Mucosa of descending colon (tissue), 3 donors: ENCODE measurements around the gene SLC25A25. TPM values are rescaled to one million over a fixed set of nuclear protein-coding genes. Genes with fewer than 3 reads are reported as not detected.

Source experiments
- ATAC-seq: fragments of 200-7000 bp; cut with Tn5 transposase; one replicate; pipeline ENCODE4 v1.9.1; 2020; ENCODE audit warnings: mild to moderate bottlenecking, moderate library complexity
- DNase-seq, 3 donors: peaks; one replicate each; pipeline ENCODE4 v3.0.0-alpha.2; 2020
- H3K36me3 ChIP-seq: fragments of 200-600 bp; one replicate; pipeline ENCODE4 v1.8.0; 2021; ENCODE audit warnings: low read depth, mild to moderate bottlenecking
- H3K4me1 ChIP-seq: fragments of 200-600 bp; one replicate; pipeline ENCODE4 v1.8.0; 2021; ENCODE audit warnings: low read depth, mild to moderate bottlenecking
- H3K4me3 ChIP-seq: fragments of 200-600 bp; one replicate; pipeline ENCODE4 v1.8.0; 2021; ENCODE audit warnings: mild to moderate bottlenecking
- H3K9me3 ChIP-seq: fragments of 200-600 bp; one replicate; pipeline ENCODE4 v1.8.0; 2021; ENCODE audit warnings: mild to moderate bottlenecking
- intact Hi-C, 2 donors: fragments of 100-400 bp; cut with DNase I in 1 of 2; cut with micrococcal nuclease in 1 of 2; formaldehyde crosslinking; loops; one replicate each; pipeline versions ENCODE4 v1.11.0 to v1.11.1; 2022; cut with DNase I, micrococcal nuclease
- total RNA-seq, 3 donors: library from RNA; stranded (reverse); fragmentation: NEBNext Ultra II Directional in 2 of 3; extraction: Animal tissue kit (Norgen Biotek cat#: 25700) in 2 of 3; gene quantifications; one replicate each; pipeline versions ENCODE4 v1.2.1 to v1.2.4, GENCODE V29; 2021 to 2023
- TF ChIP-seq, protein P1 (sequence below): fragments of 200-600 bp; IDR thresholded peaks from one replicate; pipeline ENCODE4 v1.8.0; 2022; ENCODE audit warnings: antibody characterized with exemption, mild to moderate bottlenecking
- donor health status: DM: no; HTN: no; CAD: no; lungs with moderate emphysema.
- donor health status: DM: no; HTN: no; CAD: no.
- donor health status: DM: no; HTN: yes; CAD: no.

The SLC25A25 gene
- total RNA-seq, 3 donors from 2014 or later: 19.1 to 27.3 (median 21.3) TPM

DNA sequence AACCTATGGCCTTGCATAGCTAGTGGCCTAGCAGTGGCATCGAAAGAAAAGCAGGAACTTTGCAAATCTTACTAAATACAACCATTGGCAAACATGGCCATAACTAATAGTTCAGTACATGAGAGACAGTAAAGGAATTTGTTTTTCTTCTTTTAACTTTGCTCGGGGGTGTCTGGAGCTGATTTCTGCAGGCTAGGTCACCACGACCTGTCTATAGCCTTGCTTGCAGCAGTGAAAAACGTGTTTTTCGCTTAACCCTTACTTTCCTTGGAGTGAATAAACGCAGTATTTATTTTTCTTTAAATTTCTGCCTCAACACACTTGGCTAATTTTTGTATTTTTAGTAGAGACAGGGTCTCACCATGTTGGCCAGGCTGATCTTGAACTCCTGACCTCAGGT, 20.8 kb upstream of the SLC25A25 start:
- DNase-seq (no peak), ATAC-seq (no peak)
- H3K9me3 ChIP-seq: no peaks in the 10 kb centered on the region
- no peak overlapping the region for H3K4me3 ChIP-seq
- intact Hi-C loops: no loop called here
- TF ChIP-seq, protein P1, sequence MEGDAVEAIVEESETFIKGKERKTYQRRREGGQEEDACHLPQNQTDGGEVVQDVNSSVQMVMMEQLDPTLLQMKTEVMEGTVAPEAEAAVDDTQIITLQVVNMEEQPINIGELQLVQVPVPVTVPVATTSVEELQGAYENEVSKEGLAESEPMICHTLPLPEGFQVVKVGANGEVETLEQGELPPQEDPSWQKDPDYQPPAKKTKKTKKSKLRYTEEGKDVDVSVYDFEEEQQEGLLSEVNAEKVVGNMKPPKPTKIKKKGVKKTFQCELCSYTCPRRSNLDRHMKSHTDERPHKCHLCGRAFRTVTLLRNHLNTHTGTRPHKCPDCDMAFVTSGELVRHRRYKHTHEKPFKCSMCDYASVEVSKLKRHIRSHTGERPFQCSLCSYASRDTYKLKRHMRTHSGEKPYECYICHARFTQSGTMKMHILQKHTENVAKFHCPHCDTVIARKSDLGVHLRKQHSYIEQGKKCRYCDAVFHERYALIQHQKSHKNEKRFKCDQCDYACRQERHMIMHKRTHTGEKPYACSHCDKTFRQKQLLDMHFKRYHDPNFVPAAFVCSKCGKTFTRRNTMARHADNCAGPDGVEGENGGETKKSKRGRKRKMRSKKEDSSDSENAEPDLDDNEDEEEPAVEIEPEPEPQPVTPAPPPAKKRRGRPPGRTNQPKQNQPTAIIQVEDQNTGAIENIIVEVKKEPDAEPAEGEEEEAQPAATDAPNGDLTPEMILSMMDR: no peak
- no peaks in the 10 kb centered on the region for H3K36me3 ChIP-seq
- H3K4me1 ChIP-seq: no peaks in the 10 kb centered on the region

DNA sequence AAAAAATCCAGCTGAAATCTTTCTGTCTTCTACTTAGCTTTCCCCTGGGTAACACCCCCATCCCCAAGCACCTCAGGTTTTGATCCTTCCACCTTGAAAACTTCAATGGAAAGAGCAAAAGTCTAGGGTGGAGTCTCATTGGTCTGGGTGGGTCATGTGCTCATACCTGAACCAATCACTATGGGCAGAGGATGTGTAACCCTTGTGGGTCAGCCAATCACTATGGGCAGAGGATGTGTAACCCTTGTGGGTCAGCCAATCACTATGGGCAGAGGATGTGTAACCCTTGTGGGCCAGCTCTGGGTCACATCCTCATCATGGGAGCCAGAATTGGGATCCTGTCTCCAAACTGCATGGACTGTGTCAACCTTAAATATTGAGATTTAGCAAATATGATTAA, 19.4 kb upstream of the SLC25A25 start:
- no peaks in the 10 kb centered on the region for H3K9me3 ChIP-seq
- no peaks in the 10 kb centered on the region for H3K4me1 ChIP-seq
- DNase-seq: no peak
- no peak for ATAC-seq
- no peaks in the 10 kb centered on the region for H3K36me3 ChIP-seq
- TF ChIP-seq, protein P1: no peak
- intact Hi-C loops: no loop called here
- no peak overlapping the region for H3K4me3 ChIP-seq

DNA sequence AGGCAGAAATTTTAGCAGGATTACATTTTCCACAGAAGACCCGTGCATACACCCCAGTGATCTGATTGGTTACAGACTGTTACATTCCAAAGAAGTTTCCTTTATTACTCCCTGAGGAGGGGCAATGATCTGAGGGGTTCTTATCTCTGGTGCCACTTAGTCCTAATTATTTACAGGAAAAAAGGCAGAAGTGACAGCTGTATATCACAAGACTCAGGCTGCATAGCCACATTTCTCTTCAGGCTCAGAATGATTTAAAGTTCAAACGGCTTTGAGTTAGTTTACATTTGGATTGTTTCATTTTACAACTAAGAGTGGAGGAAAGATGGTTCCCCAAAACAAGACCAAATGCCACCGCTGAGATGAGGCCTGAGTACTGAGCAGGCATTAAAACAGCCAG, 18.2 kb upstream of the SLC25A25 start:
- DNase-seq: no peak
- TF ChIP-seq, protein P1: no peak

DNA sequence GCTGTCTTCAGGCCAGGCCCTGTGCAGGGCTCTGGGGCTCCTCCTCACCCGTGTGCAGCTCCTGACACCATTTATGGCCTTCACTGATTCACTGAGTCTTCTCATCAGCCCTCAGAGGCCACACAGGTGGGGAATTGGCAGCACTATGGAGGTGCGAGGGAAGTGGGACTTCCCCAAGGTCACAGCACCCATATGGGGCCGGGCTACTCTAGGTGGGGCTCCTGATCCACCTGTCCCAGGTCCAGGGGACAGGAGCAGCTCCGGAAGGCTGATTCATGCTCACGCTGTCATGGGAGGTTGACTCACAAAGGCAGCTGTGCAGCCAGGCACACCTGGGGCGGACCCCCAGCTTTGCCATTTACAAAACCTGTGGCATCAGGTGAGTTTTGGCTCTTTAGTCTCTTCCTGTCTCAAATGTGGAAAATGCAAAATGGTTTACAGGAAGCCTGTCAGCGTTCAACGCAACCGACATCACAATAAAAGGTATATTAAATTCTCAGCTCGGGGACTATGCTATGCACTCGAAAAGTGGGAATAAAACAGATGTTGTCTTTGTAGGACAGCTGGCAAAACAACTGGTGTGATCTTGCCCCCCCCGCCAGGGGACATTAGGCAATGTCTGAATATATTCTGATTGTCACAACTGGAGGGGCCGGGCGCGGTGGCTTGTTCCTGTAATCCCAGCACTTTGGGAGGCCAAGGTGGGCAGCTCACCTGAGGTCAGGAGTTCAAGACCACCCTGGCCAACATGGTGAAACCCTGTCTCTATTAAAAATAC, 15.9 kb upstream of the SLC25A25 start:
- TF ChIP-seq, protein P1: no peak
- H3K4me3 ChIP-seq: no peak overlapping the region
- no peaks in the 10 kb centered on the region for H3K36me3 ChIP-seq
- peak; percentile 58 to 86 (median 72) for DNase-seq
- intact Hi-C loops: no loop called here
- ATAC-seq: peak; percentile 92
- peaks cover 18% of the 10 kb centered on the region for H3K4me1 ChIP-seq
- no peaks in the 10 kb centered on the region for H3K9me3 ChIP-seq

More for the DNA sequence above, 18.2 kb upstream of the SLC25A25 start:
- Histone ChIP-seq H3K4me1 (no peaks in the 10 kb centered on the region), H3K4me3 (no peak overlapping the region), H3K9me3 (no peaks in the 10 kb centered on the region), H3K36me3 (no peaks in the 10 kb centered on the region)
- intact Hi-C loops: no loop called here
- ATAC-seq: no peak

DNA sequence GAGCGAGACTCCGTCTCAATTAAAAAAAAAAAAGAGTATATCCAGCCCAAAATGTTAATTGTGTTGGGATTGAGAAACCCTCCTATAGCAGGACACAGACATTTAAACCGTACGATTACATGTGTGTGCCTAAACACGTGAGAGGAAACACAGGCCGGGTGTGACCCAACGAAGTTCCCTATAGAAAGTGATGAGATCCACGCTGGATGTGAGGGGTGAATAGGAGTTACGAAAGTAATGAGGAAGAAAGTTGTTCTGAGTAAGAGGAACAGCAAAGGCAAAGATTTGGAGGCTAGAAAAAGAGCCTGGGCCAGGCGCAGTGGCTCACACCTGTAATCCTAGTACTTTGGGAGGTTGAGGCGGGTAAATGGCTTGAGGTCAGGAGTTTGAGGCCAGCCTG, 14.5 kb upstream of the SLC25A25 start:
- Histone ChIP-seq H3K9me3 (no peaks in the 10 kb centered on the region), H3K4me3 (no peak overlapping the region), H3K4me1 (peaks cover 33% of the 10 kb centered on the region), H3K36me3 (no peaks in the 10 kb centered on the region)
- no peak for DNase-seq
- intact Hi-C loops: no loop called here
- TF ChIP-seq, protein P1: no peak
- no peak for ATAC-seq
